Activated T-cell treated with anti-CD3 and anti-CD28 coated beads, Interleukin-2, amount 50 U/mL, for 1 hour (primary cell): ENCODE measurements around the gene CLEC4M.

ENCODE experiments used
- DNase-seq: peaks from one replicate; pipeline ENCODE4 v3.0.0-alpha.2; 2020

Gene CLEC4M

GRCh38 chr19:7762719-7763293, at the start of gene CLEC4M:
Gene CLEC4M, plus strand, starts transcription at chr19:7763243. Its CDS starts 24 bp downstream, at chr19:7763267.
- no peak for DNase-seq

GRCh38 chr19:7715671-7716070, 47.4 kb upstream of the CLEC4M start:
- DNase-seq, result no peak

- DNase-seq, result no peak
These were observed 46.3 kb upstream of the CLEC4M start for GRCh38 chr19:7716762-7717161.

GRCh38 chr19:7718668-7719067, 44.4 kb upstream of the CLEC4M start:
- DNase-seq, result no peak

- no peak for DNase-seq
These were observed 42.7 kb upstream of the CLEC4M start for GRCh38 chr19:7720351-7720750.

- no peak for DNase-seq
These were observed 40.8 kb upstream of the CLEC4M start for GRCh38 chr19:7722231-7722651.

- DNase-seq, result no peak
These were observed 37.3 kb upstream of the CLEC4M start for GRCh38 chr19:7725791-7726190.

GRCh38 chr19:7729211-7729610, 33.8 kb upstream of the CLEC4M start:
- DNase-seq, result no peak

- DNase-seq, result no peak
These were observed 33.2 kb upstream of the CLEC4M start for GRCh38 chr19:7729831-7730285.

GRCh38 chr19:7730286-7731217, 32.5 kb upstream of the CLEC4M start:
- no peak for DNase-seq

GRCh38 chr19:7731218-7731595, 31.8 kb upstream of the CLEC4M start:
- DNase-seq, result no peak

- DNase-seq, result no peak
These were observed 31.4 kb upstream of the CLEC4M start for GRCh38 chr19:7731615-7732014.

GRCh38 chr19:7732045-7732444, 31.0 kb upstream of the CLEC4M start, which contains the start of gene CLEC4G:
Gene CLEC4G, minus strand, starts transcription at chr19:7732110. Its CDS starts 8 bp downstream, at chr19:7732102.
- DNase-seq, result no peak

GRCh38 chr19:7733376-7733775, 29.7 kb upstream of the CLEC4M start:
- DNase-seq, result no peak

- DNase-seq, result no peak
These were observed 28.5 kb upstream of the CLEC4M start for GRCh38 chr19:7734220-7735203.

- no peak for DNase-seq
These were observed 26.9 kb upstream of the CLEC4M start for GRCh38 chr19:7736148-7736547.

GRCh38 chr19:7737215-7737614, 25.8 kb upstream of the CLEC4M start:
- DNase-seq, result no peak

GRCh38 chr19:7738023-7738422, 25.0 kb upstream of the CLEC4M start:
- no peak for DNase-seq

- no peak for DNase-seq
These were observed 23.8 kb upstream of the CLEC4M start for GRCh38 chr19:7739211-7739755.

- DNase-seq, result no peak
These were observed 23.0 kb upstream of the CLEC4M start for GRCh38 chr19:7739801-7740681.

- no peak for DNase-seq
These were observed 22.4 kb upstream of the CLEC4M start for GRCh38 chr19:7740682-7741054.

GRCh38 chr19:7742575-7742974, 20.5 kb upstream of the CLEC4M start:
- no peak for DNase-seq
